Measurements from ENCODE around the gene MED25. TPM values are rescaled to one million over a fixed set of nuclear protein-coding genes. Genes with fewer than 3 reads are reported as not detected.

The MED25 gene
- total RNA-seq, 1 donor from 2014 or later: 58.1 TPM

DNA sequence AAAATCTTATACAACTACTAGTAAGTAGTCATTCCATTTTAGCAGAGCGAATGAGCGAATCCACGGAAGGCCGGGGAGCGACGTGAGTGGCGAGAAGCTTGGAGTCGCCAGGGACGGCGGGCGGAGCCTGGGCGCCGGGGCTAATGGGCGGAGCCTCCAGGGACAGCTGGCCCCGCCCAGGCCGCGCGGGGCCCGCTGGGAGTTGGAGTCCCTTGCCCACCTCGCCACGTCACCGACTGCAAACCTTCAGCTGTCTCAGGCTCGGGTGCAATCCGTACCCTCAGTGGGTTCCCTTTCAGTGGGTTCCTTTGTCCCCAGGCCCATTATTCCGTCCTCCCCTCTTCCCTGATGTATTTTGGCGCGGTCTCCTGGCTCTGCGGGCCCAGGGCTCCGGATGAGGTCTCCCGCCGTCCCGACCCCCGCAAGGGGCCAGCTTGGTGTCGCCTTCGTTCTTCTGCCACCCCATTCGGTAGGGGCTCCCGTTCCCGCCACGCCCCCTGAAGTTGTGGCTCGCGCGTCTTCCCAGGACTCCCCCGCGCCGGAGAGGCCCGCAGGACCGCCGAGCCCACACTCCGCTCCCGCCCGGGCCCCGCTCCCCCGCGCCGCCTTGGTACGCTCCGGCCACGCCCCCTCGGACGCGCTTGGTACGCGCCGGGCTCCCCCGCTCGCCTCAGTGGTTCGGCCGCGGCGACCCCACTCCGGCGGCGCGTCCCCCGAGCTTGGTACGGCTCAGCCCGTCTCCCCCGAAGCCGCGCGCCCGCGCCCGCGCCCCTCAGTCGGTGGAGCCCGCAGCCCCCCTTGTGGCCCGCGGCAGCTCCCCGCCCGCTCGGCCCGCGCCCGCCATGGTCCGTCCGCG, 32.6 kb downstream of the MED25 start, which contains the start of gene PTOV1:
PTOV1 (plus strand) TSS at position 673 of the 856 bp plus-strand sequence.
- peak within 1 kb of the TSS; percentile 87 for H3K4me3 Mint-ChIP-seq (ENCODE audit: unreplicated experiment)
- peaks cover 48% of the 10 kb centered on the region for H3K4me1 Mint-ChIP-seq (ENCODE audit: unreplicated experiment)

DNA sequence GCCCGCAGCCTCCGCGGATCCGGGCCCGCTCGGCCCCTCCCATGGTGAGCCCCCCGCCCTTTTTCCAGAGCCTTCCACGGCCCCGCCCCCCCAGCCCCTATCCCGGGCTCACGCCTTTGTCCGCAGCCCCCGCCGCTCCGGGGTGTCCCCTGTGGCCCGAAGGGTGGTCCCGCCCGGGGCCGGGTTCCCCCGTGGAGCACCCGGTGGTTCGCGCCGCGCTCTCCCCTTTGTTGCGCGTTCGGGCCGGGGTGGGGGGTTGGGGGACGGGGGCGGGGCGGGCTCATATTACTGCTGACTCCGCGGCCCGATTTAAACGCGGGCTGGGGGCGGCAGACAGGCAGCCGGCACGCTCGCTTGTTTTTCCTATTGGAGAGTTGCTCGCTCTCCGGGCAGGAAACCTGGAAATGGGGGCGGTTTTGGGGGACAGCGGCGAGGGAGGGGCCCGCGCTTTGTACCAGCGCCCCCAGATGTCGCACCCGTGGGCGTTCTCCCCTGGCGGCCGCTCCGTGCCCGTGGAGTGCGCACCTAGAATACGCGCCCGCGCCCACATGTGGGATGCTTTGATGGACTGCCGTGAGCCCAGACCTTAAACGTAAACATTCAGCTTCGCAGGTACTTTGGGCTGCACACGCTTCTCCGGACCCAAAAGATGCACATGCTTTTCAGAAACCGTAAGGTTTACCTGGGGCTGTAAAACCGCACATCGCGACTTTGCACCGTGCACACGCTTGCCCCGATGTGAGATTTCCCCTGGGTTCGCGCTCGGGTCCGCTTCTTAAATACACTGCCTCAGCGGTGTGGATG, 33.6 kb downstream of the MED25 start:
- Mint-ChIP-seq H3K4me3 (ENCODE audit: unreplicated experiment) (peak overlapping the region; percentile 76), H3K9me3 (ENCODE audit: unreplicated experiment) (peaks cover 6% of the 10 kb centered on the region)

More for the DNA sequence above, 32.6 kb downstream of the MED25 start, which contains the start of gene PTOV1:
- Mint-ChIP-seq H3K27me3 (ENCODE audit: unreplicated experiment) (no peaks in the 10 kb centered on the region), H3K27ac (ENCODE audit: unreplicated experiment) (peak within 1 kb of the TSS; percentile 98), H3K9me3 (ENCODE audit: unreplicated experiment) (peaks cover 6% of the 10 kb centered on the region), H3K36me3 (ENCODE audit: unreplicated experiment) (peaks cover 14% of the 10 kb centered on the region)
- TF ChIP-seq, protein P1, sequence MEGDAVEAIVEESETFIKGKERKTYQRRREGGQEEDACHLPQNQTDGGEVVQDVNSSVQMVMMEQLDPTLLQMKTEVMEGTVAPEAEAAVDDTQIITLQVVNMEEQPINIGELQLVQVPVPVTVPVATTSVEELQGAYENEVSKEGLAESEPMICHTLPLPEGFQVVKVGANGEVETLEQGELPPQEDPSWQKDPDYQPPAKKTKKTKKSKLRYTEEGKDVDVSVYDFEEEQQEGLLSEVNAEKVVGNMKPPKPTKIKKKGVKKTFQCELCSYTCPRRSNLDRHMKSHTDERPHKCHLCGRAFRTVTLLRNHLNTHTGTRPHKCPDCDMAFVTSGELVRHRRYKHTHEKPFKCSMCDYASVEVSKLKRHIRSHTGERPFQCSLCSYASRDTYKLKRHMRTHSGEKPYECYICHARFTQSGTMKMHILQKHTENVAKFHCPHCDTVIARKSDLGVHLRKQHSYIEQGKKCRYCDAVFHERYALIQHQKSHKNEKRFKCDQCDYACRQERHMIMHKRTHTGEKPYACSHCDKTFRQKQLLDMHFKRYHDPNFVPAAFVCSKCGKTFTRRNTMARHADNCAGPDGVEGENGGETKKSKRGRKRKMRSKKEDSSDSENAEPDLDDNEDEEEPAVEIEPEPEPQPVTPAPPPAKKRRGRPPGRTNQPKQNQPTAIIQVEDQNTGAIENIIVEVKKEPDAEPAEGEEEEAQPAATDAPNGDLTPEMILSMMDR (IDR thresholded peaks at IDR 0.05): no peak
- DNase-seq (ENCODE audit: extremely low spot score, unreplicated experiment): peak; percentile 97

DNA sequence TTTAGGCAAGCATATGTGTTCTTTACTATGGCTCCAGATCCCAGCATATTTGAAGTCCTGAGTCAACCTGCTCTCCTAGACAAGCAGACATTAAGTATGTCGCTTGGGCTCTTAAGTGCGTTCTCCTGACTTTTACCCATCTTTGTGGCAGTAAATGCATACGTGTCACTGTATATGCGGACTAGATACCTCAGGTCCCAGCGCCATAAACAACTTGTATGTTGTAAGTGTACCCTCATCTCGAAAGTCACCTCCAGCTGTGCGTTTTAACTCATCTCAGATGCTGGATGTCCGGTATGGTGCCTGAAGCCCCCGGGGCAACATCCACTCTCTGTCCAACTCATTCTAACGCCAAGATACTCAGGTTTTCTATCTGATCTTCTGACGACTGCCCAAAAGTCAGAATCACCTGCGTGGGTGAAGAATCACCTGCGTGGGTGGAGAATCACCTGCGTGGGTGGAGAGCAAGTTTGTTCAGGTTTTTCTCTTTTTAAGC, 34.6 kb downstream of the MED25 start:
- DNase-seq (ENCODE audit: extremely low spot score, unreplicated experiment): no peak
- Mint-ChIP-seq H3K27ac (ENCODE audit: unreplicated experiment) (peak overlapping the region; percentile 70), H3K27me3 (ENCODE audit: unreplicated experiment) (no peaks in the 10 kb centered on the region), H3K36me3 (ENCODE audit: unreplicated experiment) (peaks cover 22% of the 10 kb centered on the region), H3K4me1 (ENCODE audit: unreplicated experiment) (peaks cover 45% of the 10 kb centered on the region), H3K4me3 (ENCODE audit: unreplicated experiment) (peak overlapping the region; percentile 76), H3K9me3 (ENCODE audit: unreplicated experiment) (peaks cover 6% of the 10 kb centered on the region)
- TF ChIP-seq, protein P1 (IDR thresholded peaks at IDR 0.05): no peak

More for the DNA sequence above, 33.6 kb downstream of the MED25 start:
- H3K27me3 Mint-ChIP-seq (ENCODE audit: unreplicated experiment): no peaks in the 10 kb centered on the region
- TF ChIP-seq, protein P1 (IDR thresholded peaks at IDR 0.05): no peak
- peaks cover 45% of the 10 kb centered on the region for H3K4me1 Mint-ChIP-seq (ENCODE audit: unreplicated experiment)
- H3K27ac Mint-ChIP-seq (ENCODE audit: unreplicated experiment): peak overlapping the region; percentile 70
- H3K36me3 Mint-ChIP-seq (ENCODE audit: unreplicated experiment): peaks cover 14% of the 10 kb centered on the region
- DNase-seq (ENCODE audit: extremely low spot score, unreplicated experiment): no peak

DNA sequence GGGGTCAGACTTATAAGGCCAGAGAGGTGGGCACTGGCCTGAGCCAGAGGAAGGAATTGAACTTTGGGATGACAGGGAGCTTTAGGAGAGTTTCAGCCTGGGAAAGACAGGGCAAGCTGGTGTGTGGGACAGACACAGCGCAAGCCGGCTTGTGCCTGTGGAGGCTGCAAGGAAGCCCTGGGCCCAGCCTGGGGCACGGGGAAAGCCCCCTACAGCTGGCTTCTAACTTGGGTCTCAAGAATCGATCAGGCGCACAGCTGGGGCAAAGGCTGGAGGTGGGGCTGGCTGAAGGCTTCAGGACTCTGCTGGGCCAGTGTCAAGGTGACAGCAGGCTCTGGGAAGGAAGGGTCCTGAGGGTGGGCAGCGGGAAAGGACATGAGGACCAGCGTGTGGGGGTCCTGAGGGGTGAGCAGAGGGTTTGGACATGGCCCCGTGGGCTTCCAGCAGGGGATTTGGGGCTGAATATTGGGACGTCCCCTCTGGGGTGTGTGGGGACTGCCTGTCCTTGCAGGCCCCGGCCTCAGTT, 35.8 kb downstream of the MED25 start:
- H3K9me3 Mint-ChIP-seq (ENCODE audit: unreplicated experiment): peaks cover 4% of the 10 kb centered on the region
- H3K27me3 Mint-ChIP-seq (ENCODE audit: unreplicated experiment): no peaks in the 10 kb centered on the region
- TF ChIP-seq, protein P1 (IDR thresholded peaks at IDR 0.05): no peak
- peak overlapping the region; percentile 57 for H3K4me3 Mint-ChIP-seq (ENCODE audit: unreplicated experiment)
- H3K27ac Mint-ChIP-seq (ENCODE audit: unreplicated experiment): peak overlapping the region; percentile 53
- DNase-seq (ENCODE audit: extremely low spot score, unreplicated experiment): no peak
- peaks cover 22% of the 10 kb centered on the region for H3K36me3 Mint-ChIP-seq (ENCODE audit: unreplicated experiment)
- H3K4me1 Mint-ChIP-seq (ENCODE audit: unreplicated experiment): peaks cover 34% of the 10 kb centered on the region

Data from osteocyte (in vitro differentiated cells).